DMS 273 treated with DMSO at 0.1 percent for 48 hours (cell line): ENCODE results near the gene EIF2A.
A peak's percentile ranks its signal among the peaks of the same experiment; 100 is the strongest.
"Not testable (repeated sequence)": the region's sequence is repeated elsewhere in the genome, so short reads cannot be mapped to it uniquely, and the experiment has no call there.

Experiments
- DNase-seq: peaks from one replicate; lab custom pipeline; 2025; lab: John Stamatoyannopoulos, UW

EIF2A gene

GRCh38 chr3:150546226-150547044 lies at the start of gene EIF2A, which contains the start of gene SERP1:
EIF2A (plus strand) TSS chr3:150546787; CDS start chr3:150546803, 16 bp downstream.
SERP1 (minus strand) TSS chr3:150546496; CDS start chr3:150546135, 361 bp downstream.
- peak; percentile 97 for DNase-seq

- no peak for DNase-seq
These were observed 48.6 kb upstream of the EIF2A start for GRCh38 chr3:150497956-150498355.

- DNase-seq = not testable (repeated sequence)
These were observed 45.6 kb upstream of the EIF2A start for GRCh38 chr3:150500960-150501359.

- no peak for DNase-seq
These were observed 43.0 kb upstream of the EIF2A start for GRCh38 chr3:150503402-150504099.

GRCh38 chr3:150504483-150504882 lies 42.1 kb upstream of the EIF2A start:
- DNase-seq = no peak

GRCh38 chr3:150508401-150508800 lies 38.2 kb upstream of the EIF2A start:
- DNase-seq = no peak

GRCh38 chr3:150509780-150510179 lies 36.8 kb upstream of the EIF2A start:
- no peak for DNase-seq

- no peak for DNase-seq
These were observed 35.3 kb upstream of the EIF2A start for GRCh38 chr3:150511122-150511821.

GRCh38 chr3:150515210-150515609 lies 31.4 kb upstream of the EIF2A start:
- DNase-seq = no peak

GRCh38 chr3:150519026-150519425 lies 27.6 kb upstream of the EIF2A start:
- no peak for DNase-seq

- no peak for DNase-seq
These were observed 26.2 kb upstream of the EIF2A start for GRCh38 chr3:150520408-150520807.

GRCh38 chr3:150521463-150521862 lies 25.1 kb upstream of the EIF2A start:
- no peak for DNase-seq

- DNase-seq = no peak
These were observed 23.0 kb upstream of the EIF2A start for GRCh38 chr3:150523538-150523937.

- DNase-seq = no peak
These were observed 18.9 kb upstream of the EIF2A start for GRCh38 chr3:150527464-150528255.

- no peak for DNase-seq
These were observed 18.2 kb upstream of the EIF2A start for GRCh38 chr3:150528354-150528797.

- no peak for DNase-seq
These were observed 14.8 kb upstream of the EIF2A start for GRCh38 chr3:150531775-150532174.

- DNase-seq = no peak
These were observed 11.4 kb upstream of the EIF2A start for GRCh38 chr3:150535204-150535603.

GRCh38 chr3:150538324-150539208 lies 8.0 kb upstream of the EIF2A start:
- no peak for DNase-seq

GRCh38 chr3:150540297-150540696 lies 6.3 kb upstream of the EIF2A start:
- no peak for DNase-seq

- DNase-seq = no peak
These were observed 5.6 kb upstream of the EIF2A start for GRCh38 chr3:150540991-150541390.

- no peak for DNase-seq
These were observed 3.5 kb upstream of the EIF2A start for GRCh38 chr3:150543128-150543527.
